Stimulated activated CD4-positive, alpha-beta T cell treated with anti-CD3 and anti-CD28 coated beads, TNF-alpha, amount 100 ng/mL, for 4 hours (primary cell): ENCODE measurements around the gene TMBIM6.
"Not testable (repeated sequence)": the region's sequence is repeated elsewhere in the genome, so short reads cannot be mapped to it uniquely, and the experiment has no call there.

Experiments used
- DNase-seq, 3 experiments: peaks; one replicate each; pipeline ENCODE4 v3.0.0-alpha.2; 2020; ENCODE audit warnings: low read depth in 3 of 3

Gene TMBIM6

GRCh38 chr12:49740930-49741881, at the start of gene TMBIM6:
TMBIM6 (plus strand) TSS chr12:49741557; CDS start chr12:49752494, 10,937 bp downstream.
- DNase-seq: peak; percentile 88 to 98 (median 96)

- DNase-seq: no peak
These were observed 48.5 kb upstream of the TMBIM6 start for GRCh38 chr12:49692851-49693250.

- no peak for DNase-seq
These were observed 47.4 kb upstream of the TMBIM6 start for GRCh38 chr12:49693931-49694444.

- DNase-seq: no peak
These were observed 44.6 kb upstream of the TMBIM6 start for GRCh38 chr12:49696723-49697122.

GRCh38 chr12:49697808-49698207, 43.5 kb upstream of the TMBIM6 start:
- DNase-seq: no peak

- DNase-seq: no peak
These were observed 42.5 kb upstream of the TMBIM6 start for GRCh38 chr12:49698619-49699545.

GRCh38 chr12:49702009-49702408, 39.3 kb upstream of the TMBIM6 start:
- DNase-seq: no peak

GRCh38 chr12:49702676-49703215, 38.6 kb upstream of the TMBIM6 start:
- DNase-seq: no peak

GRCh38 chr12:49703647-49704137, 37.7 kb upstream of the TMBIM6 start:
- DNase-seq: no peak

- no peak for DNase-seq
These were observed 35.8 kb upstream of the TMBIM6 start for GRCh38 chr12:49705479-49706134.

GRCh38 chr12:49706351-49707127, 34.8 kb upstream of the TMBIM6 start:
- peak in 1 of 3 experiments; percentile 31 for DNase-seq

- peak; percentile 98 to 99 (median 99) for DNase-seq
These were observed 34.1 kb upstream of the TMBIM6 start, which contains the start of gene FMNL3 for GRCh38 chr12:49707128-49707811. FMNL3 (minus strand) TSS chr12:49707405; CDS start chr12:49707180, 225 bp downstream.

GRCh38 chr12:49707812-49708147, 33.6 kb upstream of the TMBIM6 start:
- DNase-seq: no peak

GRCh38 chr12:49708851-49709250, 32.5 kb upstream of the TMBIM6 start:
- no peak for DNase-seq

- not testable (repeated sequence) for DNase-seq
These were observed 27.4 kb upstream of the TMBIM6 start for GRCh38 chr12:49713952-49714351.

- no peak for DNase-seq
These were observed 24.8 kb upstream of the TMBIM6 start for GRCh38 chr12:49716553-49716952.

GRCh38 chr12:49717800-49718199, 23.6 kb upstream of the TMBIM6 start:
- not testable (repeated sequence) for DNase-seq

GRCh38 chr12:49720214-49720613, 21.1 kb upstream of the TMBIM6 start:
- no peak for DNase-seq

- DNase-seq: not testable (repeated sequence)
These were observed 20.0 kb upstream of the TMBIM6 start for GRCh38 chr12:49721355-49721754.

- no peak for DNase-seq
These were observed 12.9 kb upstream of the TMBIM6 start for GRCh38 chr12:49728446-49728845.
